Activated CD8-positive, alpha-beta T cell treated with anti-CD3 and anti-CD28 coated beads for 36 hours (primary cell): ENCODE results near the gene DNM3. TPM values are rescaled to one million over a fixed set of nuclear protein-coding genes. Genes with fewer than 3 reads are reported as not detected.

Experiments
- ATAC-seq: fragments of 200-7000 bp; cut with Tn5 transposase; one replicate; pipeline ENCODE4 v1.10.0; 2021; ENCODE audit warnings: mild to moderate bottlenecking, moderate library complexity
- CTCF ChIA-PET: fragments of 350-600 bp; sonication (Branson Sonifier 250); formaldehyde crosslinking; loops from one replicate; lab custom pipeline; 2021; ENCODE audit warnings: antibody characterized with exemption; lab: Charles Lee
- POLR2A ChIA-PET: fragments of 350-600 bp; sonication (Branson Sonifier 250); formaldehyde crosslinking; loops from one replicate; lab custom pipeline; 2021; ENCODE audit warnings: antibody characterized with exemption; lab: Charles Lee
- DNase-seq: peaks from one replicate; pipeline ENCODE4 v3.0.0-alpha.2; 2020
- H3K27ac Mint-ChIP-seq: one replicate; pipeline ENCODE4 v1.8.0; 2021; ENCODE audit warnings: mild to moderate bottlenecking, mixed read lengths
- H3K27me3 Mint-ChIP-seq: one replicate; pipeline ENCODE4 v1.8.0; 2021; ENCODE audit warnings: mixed read lengths
- H3K36me3 Mint-ChIP-seq: one replicate; pipeline ENCODE4 v1.8.0; 2021; ENCODE audit warnings: low read depth, mixed read lengths
- H3K4me1 Mint-ChIP-seq: one replicate; pipeline ENCODE4 v1.8.0; 2021; ENCODE audit warnings: low read depth, mixed read lengths
- H3K4me3 Mint-ChIP-seq: one replicate; pipeline ENCODE4 v1.8.0; 2021; ENCODE audit warnings: mild to moderate bottlenecking, moderate library complexity, mixed read lengths
- H3K9me3 Mint-ChIP-seq: one replicate; pipeline ENCODE4 v1.8.0; 2021; ENCODE audit warnings: mixed read lengths
- CTCF ChIP-seq: fragments of 200-600 bp; IDR thresholded peaks from one replicate; pipeline ENCODE4 v1.8.0; 2022; ENCODE audit warnings: antibody characterized with exemption, mild to moderate bottlenecking
- intact Hi-C: fragments of 100-400 bp; cut with micrococcal nuclease; formaldehyde crosslinking; loops from one replicate; pipeline ENCODE4 v1.10.0; 2022
- total RNA-seq, 2 experiments: library from RNA; stranded (reverse); gene quantifications; one replicate each; pipeline ENCODE4 v1.2.3, GENCODE V29; 2021

The DNM3 gene
- total RNA-seq, 2 experiments from 2014 or later: 0.58 to 1.1 TPM

GRCh38 chr1:171814692-171815091, 26.6 kb upstream of the DNM3 start:
- DNase-seq (no peak), ATAC-seq (no peak)
- POLR2A ChIA-PET: no interaction called here
- Mint-ChIP-seq H3K27me3 (no peaks in the 10 kb centered on the region), H3K36me3 (no peaks in the 10 kb centered on the region), H3K4me1 (peaks cover 17% of the 10 kb centered on the region), H3K4me3 (no peak overlapping the region), H3K27ac (no peak overlapping the region), H3K9me3 (no peaks in the 10 kb centered on the region)
- TF ChIP-seq CTCF: no peak
- intact Hi-C loops: no loop called here
- CTCF ChIA-PET: interaction anchor here (1.4 kb wide), 1 partner anchor 187 kb away, joined by 3 read pairs; no protein-coding TSS in a partner anchor

- Mint-ChIP-seq H3K4me1 (peaks cover 17% of the 10 kb centered on the region), H3K4me3 (no peak overlapping the region), H3K36me3 (no peaks in the 10 kb centered on the region), H3K27me3 (no peaks in the 10 kb centered on the region), H3K27ac (no peak overlapping the region), H3K9me3 (no peaks in the 10 kb centered on the region)
- TF ChIP-seq CTCF: no peak
- intact Hi-C loops: no loop called here
- CTCF ChIA-PET: interaction anchor here (1.4 to 2.8 kb wide), 3 partner anchors 11 to 185 kb away, joined by 3 to 23 read pairs (median 4); no protein-coding TSS in a partner anchor
- DNase-seq (no peak), ATAC-seq (no peak)
- POLR2A ChIA-PET: interaction anchor here (0.6 kb wide), 1 partner anchor 77 kb away, joined by 3 read pairs; no protein-coding TSS in a partner anchor
These were observed 24.9 kb upstream of the DNM3 start for GRCh38 chr1:171816300-171816901.

- H3K4me1 Mint-ChIP-seq: peaks cover 17% of the 10 kb centered on the region
- ATAC-seq: peak; percentile 99
- intact Hi-C loops: no loop called here
- no peaks in the 10 kb centered on the region for H3K27me3 Mint-ChIP-seq
- POLR2A ChIA-PET: no interaction called here
- peak; percentile 70 for DNase-seq
- no peaks in the 10 kb centered on the region for H3K36me3 Mint-ChIP-seq
- no peak overlapping the region for H3K4me3 Mint-ChIP-seq
- H3K27ac Mint-ChIP-seq: peak overlapping the region; percentile 52
- H3K9me3 Mint-ChIP-seq: no peaks in the 10 kb centered on the region
- CTCF ChIA-PET: interaction anchor here (0.6 to 2.8 kb wide), 4 partner anchors 12 to 173 kb away, joined by 3 to 23 read pairs (median 4); no protein-coding TSS in a partner anchor
- no peak for TF ChIP-seq CTCF
These were observed 23.6 kb upstream of the DNM3 start for GRCh38 chr1:171817511-171818265.

GRCh38 chr1:171819946-171820345, 21.4 kb upstream of the DNM3 start:
- peaks cover 3% of the 10 kb centered on the region for H3K36me3 Mint-ChIP-seq
- H3K27me3 Mint-ChIP-seq: no peaks in the 10 kb centered on the region
- ChIA-PET CTCF (interaction anchor here (1.0 kb wide), 1 partner anchor 109 kb away, joined by 3 read pairs; no protein-coding TSS in a partner anchor), POLR2A (interaction anchor here (0.6 to 0.9 kb wide), 2 partner anchors 9 to 14 kb away, joined by 3 to 4 read pairs; no protein-coding TSS in a partner anchor)
- no peak for TF ChIP-seq CTCF
- no peaks in the 10 kb centered on the region for H3K9me3 Mint-ChIP-seq
- H3K4me1 Mint-ChIP-seq: peaks cover 17% of the 10 kb centered on the region
- no peak overlapping the region for H3K27ac Mint-ChIP-seq
- no peak for ATAC-seq
- no peak for DNase-seq
- intact Hi-C loops: no loop called here
- no peak overlapping the region for H3K4me3 Mint-ChIP-seq

GRCh38 chr1:171826973-171827372, 14.3 kb upstream of the DNM3 start:
- Mint-ChIP-seq H3K27me3 (no peaks in the 10 kb centered on the region), H3K27ac (no peak overlapping the region), H3K4me1 (no peaks in the 10 kb centered on the region), H3K4me3 (no peak overlapping the region), H3K36me3 (peaks cover 15% of the 10 kb centered on the region), H3K9me3 (peaks cover 16% of the 10 kb centered on the region)
- DNase-seq (no peak), ATAC-seq (no peak)
- intact Hi-C loops: no loop called here
- TF ChIP-seq CTCF: no peak
- POLR2A ChIA-PET: no interaction called here
- CTCF ChIA-PET: no interaction called here
